ELF-1 (cell line): ENCODE data around the gene YY1.
"Not testable (repeated sequence)": the region's sequence is repeated elsewhere in the genome, so short reads cannot be mapped to it uniquely, and the experiment has no call there.

Experiments
- DNase-seq: peaks from one replicate; pipeline ENCODE4 v3.0.0-alpha.2; 2016; ENCODE audit warnings: low read depth, low spot score

YY1 gene

DNA sequence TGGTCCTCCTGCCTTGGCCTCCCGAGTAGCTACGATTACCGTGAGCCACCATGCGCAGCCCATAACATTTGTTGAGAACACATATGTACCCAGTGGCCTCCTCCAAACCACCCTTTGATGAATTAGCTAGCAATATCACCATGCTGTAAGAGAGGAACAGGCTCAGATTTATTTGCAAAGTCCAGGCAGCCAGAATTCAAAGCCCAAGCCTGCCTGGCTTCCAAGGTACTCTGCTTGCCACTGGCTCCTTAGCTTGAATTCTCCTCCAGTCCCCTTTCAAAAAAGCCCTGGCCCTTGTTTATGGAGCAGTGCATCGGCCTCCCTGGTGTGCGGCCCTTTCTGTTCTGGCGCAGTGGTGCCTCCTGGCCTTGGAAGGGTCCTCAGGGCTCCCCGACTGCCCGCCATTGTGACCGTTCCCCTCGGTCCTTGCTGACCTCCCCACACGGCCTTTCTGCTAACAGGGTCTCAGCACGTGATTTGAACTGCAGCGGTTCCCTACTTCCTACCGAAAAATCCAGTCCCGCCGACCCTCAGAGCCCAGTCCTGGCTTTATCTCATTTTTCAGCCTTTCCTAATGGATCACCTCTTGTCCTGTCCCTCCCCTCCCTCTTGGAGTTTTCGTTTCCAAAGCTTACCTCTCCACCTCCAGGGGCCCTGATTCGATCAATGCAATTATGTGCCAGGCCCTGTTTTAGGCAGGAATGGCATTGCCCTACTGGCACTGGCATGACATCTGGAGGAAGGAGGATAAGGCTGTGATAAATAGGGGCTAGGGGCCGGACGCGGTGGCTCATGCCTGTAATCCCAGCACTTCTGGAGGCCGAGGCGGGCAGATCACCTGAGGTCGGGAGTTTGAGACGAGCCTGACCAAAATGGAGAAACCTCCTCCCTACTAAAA is 45.3 kb downstream of the YY1 start:
- peak; percentile 58 for DNase-seq

DNA sequence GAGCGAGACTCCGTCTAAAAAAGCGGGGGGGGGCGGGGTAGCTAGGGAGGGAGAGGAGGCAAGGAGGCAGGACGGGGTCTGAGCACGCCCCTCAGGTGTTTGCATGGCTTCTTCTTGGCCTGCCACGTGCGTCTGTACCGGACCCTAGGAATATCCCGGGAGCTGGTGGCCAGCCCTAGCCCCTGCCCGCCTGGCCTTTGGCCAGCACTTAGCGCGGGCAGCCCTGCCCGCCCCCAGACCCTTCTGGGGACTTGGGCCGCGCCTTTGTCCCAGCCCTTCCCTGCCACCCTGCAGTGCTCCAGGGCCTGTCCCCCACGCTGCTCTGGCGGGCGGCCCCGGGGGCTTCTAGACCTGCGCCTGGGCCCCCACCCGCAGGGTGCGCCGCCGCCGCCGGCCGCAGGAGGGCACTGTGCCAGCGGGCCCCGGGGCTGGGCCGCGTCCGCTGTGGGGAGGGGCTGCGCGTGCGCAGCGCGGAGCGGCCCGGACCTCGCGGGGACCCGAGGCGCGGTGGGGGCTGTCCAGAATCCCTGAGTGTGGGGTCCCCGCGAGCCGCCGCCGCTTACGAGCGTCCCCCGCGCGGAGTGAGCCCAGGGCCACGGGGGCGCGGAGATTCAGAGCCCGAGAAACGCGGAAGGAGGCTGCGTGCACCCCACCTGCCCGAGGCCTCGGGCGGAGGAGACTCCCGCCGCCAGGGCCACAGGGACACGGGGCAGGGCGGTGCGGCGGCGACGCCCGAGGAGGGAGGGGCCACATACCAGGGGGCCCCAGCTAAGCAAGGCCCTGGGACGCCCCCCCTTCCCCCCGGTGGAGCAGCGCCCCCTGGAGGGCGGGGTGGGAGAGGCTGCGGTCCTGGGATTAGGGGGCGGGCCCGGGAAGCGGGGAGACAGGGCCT is 46.3 kb downstream of the YY1 start:
- peak; percentile 90 for DNase-seq

DNA sequence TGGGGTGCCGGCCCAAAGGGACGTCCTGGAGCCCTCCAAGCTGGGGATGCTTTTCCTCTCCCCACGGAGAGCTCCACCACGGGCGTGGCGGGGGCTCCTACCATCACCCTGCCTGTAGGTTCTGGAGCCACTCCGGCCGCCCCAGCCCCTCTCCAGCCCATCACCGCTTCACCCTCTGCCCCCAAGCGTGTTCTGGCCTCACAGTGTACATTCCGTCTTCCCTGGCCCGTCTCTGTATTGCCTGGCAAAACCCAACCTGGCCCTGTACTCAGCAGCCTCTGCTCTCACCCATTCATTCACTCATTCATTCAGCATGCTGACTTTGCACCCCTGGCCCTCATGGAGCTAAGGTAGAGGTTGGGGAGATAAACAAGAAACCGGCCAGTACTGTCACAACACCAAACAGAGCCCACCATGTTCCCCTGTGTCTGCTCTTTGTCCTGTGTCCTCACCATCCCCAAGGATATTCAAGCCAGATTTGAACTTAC is 47.0 kb downstream of the YY1 start:
- no peak for DNase-seq

DNA sequence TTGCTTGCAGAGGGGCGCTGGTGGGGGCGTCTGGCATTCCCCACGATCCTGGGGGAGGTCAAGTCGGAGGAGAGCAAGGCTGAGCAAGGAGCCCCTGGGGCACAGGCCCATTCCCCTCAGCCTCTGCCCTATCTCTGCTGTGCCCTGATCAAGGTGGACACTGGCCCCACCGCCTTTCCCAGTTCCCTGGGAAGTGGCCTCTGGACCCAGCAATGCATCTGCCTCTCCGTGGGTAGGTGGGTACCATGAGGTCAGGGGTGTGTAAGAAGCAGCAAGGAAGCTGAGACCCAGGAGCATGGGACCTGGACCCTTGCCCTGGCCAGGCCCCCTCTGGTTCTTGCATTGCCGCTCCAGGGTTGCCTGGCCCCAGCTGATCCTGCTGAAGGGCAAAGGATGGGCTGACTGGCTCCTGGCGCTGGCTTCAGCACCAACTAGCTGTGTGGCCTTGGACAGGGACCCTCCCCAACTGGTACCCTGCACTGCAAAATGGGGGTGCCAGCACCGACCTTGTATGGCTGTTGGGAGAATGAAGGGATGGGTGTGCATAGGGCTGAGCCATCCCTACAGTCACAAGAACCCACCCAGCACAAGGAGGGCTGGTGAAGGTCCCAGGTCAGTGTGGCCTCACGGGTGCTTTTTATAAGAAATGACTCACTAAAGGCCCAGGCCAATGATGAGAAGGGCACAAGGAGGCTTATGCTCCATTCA is 47.7 kb downstream of the YY1 start:
- DNase-seq: no peak

DNA sequence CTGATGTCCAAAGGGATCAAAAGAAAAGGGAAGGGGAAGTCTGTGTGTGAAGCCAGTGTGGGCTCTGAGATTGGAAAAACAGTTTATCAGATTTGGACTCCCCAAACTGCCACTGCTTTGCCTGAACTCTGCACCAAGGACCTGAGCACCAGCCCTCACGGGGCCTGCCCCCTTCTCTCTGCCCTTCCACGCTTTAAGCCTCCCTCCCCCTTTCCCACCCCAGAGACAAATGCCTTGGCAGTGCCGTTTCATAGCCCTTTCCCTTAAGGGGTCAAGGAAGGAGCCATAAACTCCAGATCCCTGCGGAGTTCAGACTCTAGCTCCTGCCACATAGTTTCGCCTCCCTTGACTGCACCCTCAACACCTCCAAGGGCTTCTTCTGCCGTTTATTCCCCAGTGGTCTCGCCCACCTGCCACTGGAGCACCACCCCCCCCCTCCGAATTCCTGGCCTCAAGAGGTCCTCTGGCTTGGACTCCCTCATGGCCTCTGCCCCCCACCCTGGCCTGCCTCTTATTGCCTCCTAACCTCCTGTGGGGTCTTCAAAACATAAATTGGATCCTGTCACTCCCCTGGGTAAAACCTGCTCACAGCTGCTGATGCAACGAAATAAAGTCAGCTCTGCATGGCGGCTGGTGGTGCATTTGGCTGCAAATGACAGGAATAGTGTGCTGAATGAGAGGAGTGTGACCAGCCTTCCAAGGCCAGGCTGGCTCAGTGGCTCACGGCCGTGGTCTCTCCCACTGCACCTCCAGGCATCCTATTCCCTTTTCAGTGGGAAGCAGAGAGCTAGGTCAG is 48.5 kb downstream of the YY1 start:
- no peak for DNase-seq

DNA sequence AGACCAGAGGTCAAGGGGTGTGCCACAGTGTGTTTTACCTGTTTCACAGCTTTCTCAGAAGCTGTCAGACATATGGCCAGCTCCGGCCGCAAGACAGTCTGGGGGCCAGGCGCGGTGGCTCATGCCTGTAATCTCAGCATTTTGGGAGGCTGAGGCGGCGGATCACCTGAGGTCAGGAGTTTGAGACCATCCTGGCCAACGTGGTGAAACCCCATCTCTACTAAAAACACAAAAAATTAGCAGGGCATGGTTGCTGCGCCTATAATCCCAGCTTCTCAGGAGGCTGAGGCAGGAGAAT is 49.0 kb downstream of the YY1 start:
- DNase-seq: not testable (repeated sequence)

DNA sequence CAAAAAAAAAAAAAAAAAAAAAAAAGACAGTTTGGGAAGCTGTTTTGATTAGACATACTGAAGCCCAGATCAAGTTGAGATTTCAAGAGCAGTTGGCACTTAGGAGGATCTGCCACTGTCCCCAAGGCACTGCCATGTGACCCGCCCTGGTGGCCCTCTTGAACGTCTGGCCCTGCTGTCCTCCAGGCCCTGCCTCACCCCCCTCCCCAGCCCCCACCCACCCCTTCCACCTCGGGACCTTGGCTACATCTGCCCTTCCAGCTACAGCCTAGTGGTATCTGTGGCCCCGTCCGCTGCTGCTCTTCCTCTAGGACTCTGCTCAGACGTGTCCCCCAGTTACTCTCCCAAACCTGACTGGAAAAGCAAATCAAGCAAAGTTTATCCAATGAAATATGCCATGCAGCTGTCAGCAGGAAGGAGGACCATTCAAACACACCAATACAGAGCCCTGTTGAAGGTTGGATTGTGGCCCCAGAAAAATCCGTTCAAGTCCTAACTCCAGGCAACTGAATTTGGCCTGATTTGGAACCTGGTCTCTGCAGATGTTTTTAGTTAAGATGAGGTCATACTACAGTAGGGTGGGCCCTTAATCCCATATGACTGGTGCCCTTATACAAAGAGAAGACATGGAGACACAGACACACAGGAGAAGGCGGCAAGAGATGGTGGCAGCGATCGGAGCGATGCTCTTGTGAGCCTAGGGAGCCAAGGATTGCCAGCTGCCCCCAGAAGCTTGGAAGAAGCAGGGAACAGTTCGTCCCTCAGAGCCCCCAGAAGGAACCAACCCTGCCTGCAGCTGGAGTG is 49.6 kb downstream of the YY1 start:
- no peak for DNase-seq

DNA sequence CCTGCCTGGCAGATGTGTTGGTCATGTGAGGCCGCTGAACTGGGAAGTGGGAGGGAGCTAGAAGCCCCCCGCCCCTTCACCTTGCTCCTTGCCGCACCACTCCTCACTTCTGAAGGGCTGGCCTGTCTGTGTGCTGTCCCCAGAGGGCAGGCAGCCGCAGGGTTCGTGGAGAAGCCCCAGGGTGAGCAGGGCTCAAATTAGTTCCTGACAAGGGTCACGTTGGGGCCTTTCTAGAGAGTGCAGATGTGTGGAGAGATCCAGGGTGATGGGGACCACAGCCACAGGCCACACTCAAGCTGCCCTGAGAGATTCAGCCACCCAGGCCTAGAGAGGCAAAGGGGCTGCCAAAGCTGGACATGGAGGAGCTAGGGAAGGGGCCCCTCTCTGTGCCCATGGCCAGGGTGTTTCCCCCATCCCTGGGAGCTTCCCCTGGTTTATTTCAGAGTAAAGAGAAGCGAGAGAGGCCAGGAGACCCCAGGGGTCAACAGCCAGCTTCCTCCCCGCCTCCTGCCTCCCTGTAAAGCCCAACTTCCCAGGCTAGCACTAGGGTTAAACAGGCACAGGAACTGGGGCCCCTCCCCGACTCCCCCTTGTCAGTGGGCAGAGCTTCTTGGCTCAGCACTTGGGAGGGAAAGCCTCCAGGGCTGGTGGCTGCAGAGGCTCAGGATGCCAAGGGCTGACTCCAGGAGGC is 51.1 kb downstream of the YY1 start:
- peak; percentile 60 for DNase-seq

DNA sequence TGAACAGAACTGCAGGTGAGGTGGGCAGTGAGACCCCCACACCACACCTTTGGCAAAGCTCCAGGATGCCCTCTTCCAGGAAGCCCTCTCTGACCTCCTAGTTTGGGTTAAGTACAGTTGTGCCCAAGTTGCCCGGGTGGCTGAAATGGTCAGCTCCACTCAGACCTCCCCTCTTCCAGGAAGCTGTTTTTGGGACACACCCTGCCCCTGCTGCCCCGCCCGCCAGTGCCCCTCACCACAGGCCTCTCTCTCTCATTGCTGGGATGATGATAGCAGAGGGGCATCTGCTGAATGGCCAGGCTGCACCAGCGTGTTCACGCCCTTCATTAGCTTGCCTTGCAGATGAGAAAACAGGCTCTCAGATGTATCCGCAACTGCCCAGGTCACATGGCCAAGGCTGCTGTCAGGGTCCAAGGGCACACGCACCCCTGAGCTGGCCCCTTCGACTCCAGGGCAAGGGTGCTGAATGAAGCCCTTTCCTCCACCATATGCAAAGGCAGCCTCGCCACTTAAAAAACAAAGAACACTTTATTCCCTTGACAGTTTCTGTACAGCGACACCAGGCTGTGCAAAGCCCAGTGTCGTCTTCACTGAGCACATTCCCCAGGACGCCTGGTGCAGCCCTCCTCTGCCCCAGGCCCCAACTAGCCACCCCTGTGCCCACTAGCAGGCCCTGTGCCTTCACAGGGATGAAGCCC is 51.8 kb downstream of the YY1 start:
- DNase-seq: no peak

DNA sequence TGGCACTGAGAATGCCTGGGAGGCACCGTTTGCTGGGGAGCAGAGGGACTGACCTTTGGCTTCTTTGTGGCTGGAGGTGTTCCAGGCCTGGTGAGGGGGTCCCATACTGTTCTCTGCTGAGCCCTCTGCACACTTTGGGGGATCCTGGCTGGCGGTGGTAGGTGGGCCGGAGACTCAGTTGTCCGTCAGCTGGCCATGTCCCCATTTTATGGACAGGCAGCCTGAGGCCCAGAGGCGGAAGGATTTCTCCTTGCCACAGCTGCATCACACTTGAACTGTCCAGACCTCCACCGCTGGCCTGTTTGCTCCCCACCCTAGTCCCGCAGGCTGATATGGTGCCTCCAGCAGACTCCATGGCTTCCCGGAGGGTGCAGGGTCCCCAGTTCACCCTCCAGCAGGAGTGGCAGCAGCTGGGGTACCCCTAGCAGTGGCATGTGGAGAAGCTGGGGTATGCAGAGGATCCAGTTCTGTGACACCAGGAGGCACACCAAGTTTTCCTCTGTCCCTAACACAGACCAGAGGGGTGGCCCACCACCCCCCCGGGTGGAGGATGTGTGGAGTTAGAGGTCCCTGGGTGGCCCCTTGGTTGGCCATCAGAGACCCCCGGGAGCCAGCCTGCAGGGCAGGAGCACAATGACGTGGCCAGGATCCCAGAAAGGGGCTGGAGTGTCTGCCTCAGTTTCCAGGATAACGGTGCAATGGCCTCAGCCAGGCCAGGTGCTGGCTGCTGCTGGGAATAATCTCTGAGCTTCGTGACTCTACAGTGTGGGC is 52.5 kb downstream of the YY1 start:
- no peak for DNase-seq

DNA sequence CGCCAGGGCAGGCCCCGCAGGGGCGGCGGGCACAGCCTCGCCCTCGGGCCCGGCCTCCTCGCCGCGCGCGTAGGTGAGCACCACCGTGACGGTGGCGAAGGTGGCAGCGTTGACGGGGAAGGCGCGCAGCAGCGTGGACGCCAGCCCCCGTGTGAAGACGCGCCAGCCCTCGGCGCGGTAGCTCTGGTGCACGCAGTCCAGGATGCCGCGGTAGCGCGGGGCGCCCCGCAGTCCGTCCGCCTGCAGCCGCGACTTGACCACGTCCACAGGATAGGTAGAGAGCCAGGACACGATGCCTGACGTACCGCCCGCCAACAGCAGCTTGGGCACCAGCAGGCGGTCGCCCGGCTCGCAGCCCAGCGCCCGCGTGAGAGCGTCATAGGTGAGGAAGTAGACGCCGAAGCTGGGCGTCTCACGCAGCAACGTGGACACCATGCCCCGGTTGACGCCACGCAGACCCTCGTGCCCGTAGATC is 53.4 kb downstream of the YY1 start:
- DNase-seq: no peak

DNA sequence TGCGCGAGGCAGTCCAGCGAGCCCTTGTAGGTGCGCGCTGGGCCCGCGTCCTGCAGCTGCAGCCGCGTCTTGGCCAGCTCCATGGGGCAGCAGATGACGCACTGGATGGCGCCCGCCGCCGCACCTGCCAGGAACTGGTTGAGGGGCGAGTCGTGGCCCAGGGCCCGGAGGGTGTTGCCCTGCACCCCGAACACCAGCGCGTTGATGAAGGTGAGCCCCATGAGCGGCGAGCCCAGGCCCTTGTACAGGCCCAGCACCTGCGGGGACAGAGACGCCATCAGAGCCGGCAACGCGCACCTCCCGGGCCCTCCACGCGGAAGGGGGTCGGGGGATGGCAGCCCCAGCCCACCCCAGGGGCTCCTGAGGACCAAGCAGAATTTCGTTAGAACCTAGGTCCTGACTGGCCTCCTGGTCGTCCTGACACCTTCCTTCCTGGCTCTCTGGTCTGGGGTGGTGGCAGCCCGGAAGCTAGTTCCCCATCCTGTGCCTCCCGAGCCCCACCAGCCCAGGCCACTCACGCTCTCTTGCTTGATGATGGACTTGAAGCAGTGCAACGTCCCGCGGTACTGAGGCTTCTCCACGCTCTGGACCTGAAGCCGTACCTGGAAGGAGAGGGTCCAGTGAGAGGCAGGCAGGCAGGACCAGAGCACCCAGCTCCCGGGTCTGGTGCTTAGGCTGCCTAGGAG is 54.0 kb downstream of the YY1 start:
- no peak for DNase-seq

DNA sequence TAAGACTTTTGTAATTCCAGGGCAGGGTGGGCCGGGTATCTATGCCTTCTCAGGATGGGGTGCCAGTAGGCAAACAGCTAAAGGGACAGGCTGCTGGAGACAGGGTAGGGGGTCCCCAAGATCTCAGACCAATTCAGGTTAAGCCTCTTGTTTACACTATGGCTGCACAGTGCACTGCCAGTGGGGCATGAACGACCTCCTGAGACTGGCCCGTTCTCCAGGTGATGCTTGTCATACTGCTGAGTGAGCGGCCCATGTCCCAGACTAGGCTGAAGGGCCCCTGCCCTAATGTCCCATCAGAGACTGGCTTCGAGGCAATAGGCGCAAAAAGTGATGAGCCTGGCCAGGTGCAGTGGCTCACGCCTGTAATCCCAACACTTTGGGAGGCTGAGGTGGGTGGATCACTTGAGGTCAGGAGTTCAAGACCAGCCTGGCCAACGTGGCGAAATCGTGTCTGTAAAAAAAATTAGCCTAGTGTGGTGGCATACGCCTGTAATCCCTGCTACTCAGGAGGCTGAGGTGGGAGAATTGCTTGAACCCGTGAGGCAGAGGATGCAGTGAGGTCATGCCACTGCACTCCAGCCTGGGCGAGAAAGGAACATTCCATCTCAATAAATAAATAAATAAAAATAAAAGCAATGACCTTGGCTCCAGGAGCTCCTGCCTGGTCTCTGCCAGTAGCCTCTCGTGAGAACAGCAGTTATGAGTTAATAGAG is 54.7 kb downstream of the YY1 start:
- no peak for DNase-seq

DNA sequence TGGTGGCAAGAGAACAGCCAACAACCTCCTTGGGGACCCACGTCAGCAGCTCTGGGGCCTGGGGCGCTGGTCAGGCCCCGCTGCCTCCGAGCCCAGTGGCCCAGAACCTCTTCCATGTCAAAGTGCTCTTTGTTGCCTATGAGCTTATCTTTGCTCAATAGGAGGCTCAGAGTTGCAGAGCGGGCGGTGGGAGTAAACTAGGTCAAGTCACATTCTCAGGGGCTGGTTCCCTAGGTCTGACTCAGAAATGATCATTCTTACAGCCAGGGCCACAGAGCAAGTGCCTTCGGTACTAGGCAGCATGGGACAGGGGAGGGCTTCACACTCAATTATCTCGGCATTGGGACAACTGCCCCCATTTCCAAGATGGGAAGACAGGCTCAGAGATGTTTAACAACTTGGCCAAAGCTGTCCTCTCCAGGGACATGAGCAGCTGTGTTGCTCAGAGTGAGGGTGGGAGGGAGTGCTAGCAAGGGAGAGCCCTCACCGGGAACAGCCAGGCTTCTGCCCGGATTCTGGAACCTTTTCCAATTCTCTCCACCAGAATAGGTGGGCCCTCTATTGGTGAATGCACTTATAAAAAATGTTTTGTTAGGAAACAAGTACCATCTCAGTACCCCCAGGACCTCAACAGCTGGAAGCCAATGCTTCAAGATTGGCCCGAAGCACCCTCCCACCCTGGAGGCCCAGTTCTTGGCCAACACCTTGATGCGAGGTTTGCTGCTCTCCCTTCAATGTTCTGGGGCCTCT is 55.4 kb downstream of the YY1 start:
- no peak for DNase-seq

DNA sequence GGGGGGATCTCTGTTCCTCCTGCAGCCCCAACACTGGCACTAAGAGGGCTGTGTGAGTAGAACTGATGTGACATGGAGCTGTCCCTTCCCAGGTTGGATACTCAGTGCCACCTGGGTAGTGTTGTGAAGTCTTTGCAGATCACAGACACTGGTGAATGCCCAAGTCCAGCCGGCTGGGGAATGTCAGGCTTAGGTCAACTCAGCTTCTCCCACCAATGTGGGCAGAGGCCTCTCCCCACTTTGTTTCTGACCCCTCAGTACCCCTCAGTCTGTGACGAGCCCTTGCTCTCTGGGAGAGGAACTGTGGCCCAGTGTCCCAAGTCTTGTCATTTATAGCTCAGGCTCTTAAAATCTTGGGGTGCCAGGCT is 56.0 kb downstream of the YY1 start:
- DNase-seq: no peak

DNA sequence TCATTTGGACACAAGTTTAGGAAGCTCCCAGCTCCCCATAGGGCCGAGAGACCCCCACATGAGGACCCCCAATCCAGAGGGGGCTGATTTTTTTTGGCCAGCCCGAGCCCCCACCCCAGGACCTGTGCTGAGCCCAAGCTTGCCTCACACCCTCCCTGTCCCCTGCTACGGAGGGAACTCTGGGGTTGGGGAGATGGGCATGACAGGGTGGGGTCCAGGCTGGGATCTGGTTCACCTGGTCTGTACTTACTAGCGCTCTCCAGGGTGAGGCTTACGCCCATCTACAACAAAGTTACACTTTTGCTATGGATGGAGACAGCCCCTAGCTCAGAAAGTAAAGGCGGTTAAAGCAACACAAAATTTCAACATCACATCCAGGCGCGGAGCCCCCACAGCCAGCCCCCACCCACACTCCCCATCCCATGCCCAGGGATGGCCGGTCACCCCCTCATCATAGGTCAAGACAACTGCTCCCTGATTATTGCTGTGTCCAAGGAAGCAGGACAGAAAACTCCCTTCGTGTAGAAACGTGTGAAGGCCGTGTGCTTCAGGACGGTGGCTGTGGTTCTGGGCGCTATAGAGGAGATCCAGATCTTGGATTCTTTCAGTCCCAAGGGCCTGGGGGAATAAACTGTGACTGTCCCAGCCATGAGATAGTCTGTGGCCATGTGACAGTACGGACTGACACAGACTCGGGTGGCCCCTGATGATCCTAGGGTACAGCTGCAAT is 56.6 kb downstream of the YY1 start:
- no peak for DNase-seq
